ENCODE measurements around the gene GLT6D1.

GLT6D1 gene

GRCh38 chr9:135624282-135624681 is 15.1 kb downstream of the GLT6D1 start:
- Histone ChIP-seq H3K36me3 (ENCODE audit: control insufficient read depth, insufficient read depth, low read length) (no peaks in the 10 kb centered on the region), H3K27ac (ENCODE audit: insufficient read depth, low read depth, low read length, poor library complexity, severe bottlenecking) (no peak overlapping the region), H3K4me3 (ENCODE audit: insufficient read depth, low read depth, low read length) (no peak overlapping the region), H3K9me3 (ENCODE audit: control insufficient read depth, low read length) (no peaks in the 10 kb centered on the region), H3K27me3 (ENCODE audit: control insufficient read depth, insufficient read depth, low read length, poor library complexity, severe bottlenecking) (no peaks in the 10 kb centered on the region), H3K4me1 (ENCODE audit: control insufficient read depth, insufficient read depth, low read length) (no peaks in the 10 kb centered on the region)
- WGBS, 2 experiments = 92 to 95% methylated on average over 14 of the region's 14 CpGs

- no peaks in the 10 kb centered on the region for H3K36me3 ChIP-seq (ENCODE audit: control insufficient read depth, insufficient read depth, low read length)
- no peaks in the 10 kb centered on the region for H3K4me1 ChIP-seq (ENCODE audit: control insufficient read depth, insufficient read depth, low read length)
- no peaks in the 10 kb centered on the region for H3K27me3 ChIP-seq (ENCODE audit: control insufficient read depth, insufficient read depth, low read length, poor library complexity, severe bottlenecking)
- 91 to 92% methylated on average over 11 of the region's 11 CpGs for WGBS, 2 experiments
- no peak overlapping the region for H3K4me3 ChIP-seq (ENCODE audit: insufficient read depth, low read depth, low read length)
- H3K27ac ChIP-seq (ENCODE audit: insufficient read depth, low read depth, low read length, poor library complexity, severe bottlenecking) = no peak overlapping the region
- no peaks in the 10 kb centered on the region for H3K9me3 ChIP-seq (ENCODE audit: control insufficient read depth, low read length)
These were observed 16.8 kb downstream of the GLT6D1 start for GRCh38 chr9:135622415-135623020.

GRCh38 chr9:135620558-135620957 is 18.8 kb downstream of the GLT6D1 start:
- 92 to 95% methylated on average over 6 to 7 of the region's 7 CpGs for WGBS, 2 experiments
- Histone ChIP-seq H3K27ac (ENCODE audit: insufficient read depth, low read depth, low read length, poor library complexity, severe bottlenecking) (no peak overlapping the region), H3K27me3 (ENCODE audit: control insufficient read depth, insufficient read depth, low read length, poor library complexity, severe bottlenecking) (no peaks in the 10 kb centered on the region), H3K36me3 (ENCODE audit: control insufficient read depth, insufficient read depth, low read length) (no peaks in the 10 kb centered on the region), H3K4me1 (ENCODE audit: control insufficient read depth, insufficient read depth, low read length) (no peaks in the 10 kb centered on the region), H3K9me3 (ENCODE audit: control insufficient read depth, low read length) (no peaks in the 10 kb centered on the region), H3K4me3 (ENCODE audit: insufficient read depth, low read depth, low read length) (no peak overlapping the region)

GRCh38 chr9:135619599-135619886 is 19.8 kb downstream of the GLT6D1 start:
- H3K4me1 ChIP-seq (ENCODE audit: control insufficient read depth, insufficient read depth, low read length) = no peaks in the 10 kb centered on the region
- no peak overlapping the region for H3K4me3 ChIP-seq (ENCODE audit: insufficient read depth, low read depth, low read length)
- H3K27me3 ChIP-seq (ENCODE audit: control insufficient read depth, insufficient read depth, low read length, poor library complexity, severe bottlenecking) = no peaks in the 10 kb centered on the region
- H3K36me3 ChIP-seq (ENCODE audit: control insufficient read depth, insufficient read depth, low read length) = no peaks in the 10 kb centered on the region
- whole genome bisulfite sequencing, 2 experiments = 92 to 93% methylated on average over 10 of the region's 10 CpGs
- H3K27ac ChIP-seq (ENCODE audit: insufficient read depth, low read depth, low read length, poor library complexity, severe bottlenecking) = no peak overlapping the region
- H3K9me3 ChIP-seq (ENCODE audit: control insufficient read depth, low read length) = no peaks in the 10 kb centered on the region

- H3K36me3 ChIP-seq (ENCODE audit: control insufficient read depth, insufficient read depth, low read length) = no peaks in the 10 kb centered on the region
- no peaks in the 10 kb centered on the region for H3K27me3 ChIP-seq (ENCODE audit: control insufficient read depth, insufficient read depth, low read length, poor library complexity, severe bottlenecking)
- H3K4me1 ChIP-seq (ENCODE audit: control insufficient read depth, insufficient read depth, low read length) = no peaks in the 10 kb centered on the region
- no peaks in the 10 kb centered on the region for H3K9me3 ChIP-seq (ENCODE audit: control insufficient read depth, low read length)
- no peak overlapping the region for H3K27ac ChIP-seq (ENCODE audit: insufficient read depth, low read depth, low read length, poor library complexity, severe bottlenecking)
- H3K4me3 ChIP-seq (ENCODE audit: insufficient read depth, low read depth, low read length) = no peak overlapping the region
- 89 to 91% methylated on average over 8 of the region's 8 CpGs for WGBS, 2 experiments
These were observed 20.3 kb downstream of the GLT6D1 start for GRCh38 chr9:135618866-135619598.

GRCh38 chr9:135617991-135618411 is 21.3 kb downstream of the GLT6D1 start:
- Histone ChIP-seq H3K4me3 (ENCODE audit: insufficient read depth, low read depth, low read length) (no peak overlapping the region), H3K36me3 (ENCODE audit: control insufficient read depth, insufficient read depth, low read length) (no peaks in the 10 kb centered on the region), H3K4me1 (ENCODE audit: control insufficient read depth, insufficient read depth, low read length) (no peaks in the 10 kb centered on the region), H3K27me3 (ENCODE audit: control insufficient read depth, insufficient read depth, low read length, poor library complexity, severe bottlenecking) (no peaks in the 10 kb centered on the region), H3K9me3 (ENCODE audit: control insufficient read depth, low read length) (no peaks in the 10 kb centered on the region), H3K27ac (ENCODE audit: insufficient read depth, low read depth, low read length, poor library complexity, severe bottlenecking) (no peak overlapping the region)
- WGBS, 2 experiments = 84 to 87% methylated on average over 13 of the region's 13 CpGs

- no peaks in the 10 kb centered on the region for H3K4me1 ChIP-seq (ENCODE audit: control insufficient read depth, insufficient read depth, low read length)
- no peak overlapping the region for H3K4me3 ChIP-seq (ENCODE audit: insufficient read depth, low read depth, low read length)
- H3K27me3 ChIP-seq (ENCODE audit: control insufficient read depth, insufficient read depth, low read length, poor library complexity, severe bottlenecking) = no peaks in the 10 kb centered on the region
- no peaks in the 10 kb centered on the region for H3K36me3 ChIP-seq (ENCODE audit: control insufficient read depth, insufficient read depth, low read length)
- H3K9me3 ChIP-seq (ENCODE audit: control insufficient read depth, low read length) = no peaks in the 10 kb centered on the region
- H3K27ac ChIP-seq (ENCODE audit: insufficient read depth, low read depth, low read length, poor library complexity, severe bottlenecking) = no peak overlapping the region
- WGBS, 2 experiments = 89 to 93% methylated on average over 13 of the region's 13 CpGs
These were observed 21.8 kb downstream of the GLT6D1 start for GRCh38 chr9:135617538-135617900.

- no peaks in the 10 kb centered on the region for H3K27me3 ChIP-seq (ENCODE audit: control insufficient read depth, insufficient read depth, low read length, poor library complexity, severe bottlenecking)
- no peaks in the 10 kb centered on the region for H3K9me3 ChIP-seq (ENCODE audit: control insufficient read depth, low read length)
- 92 to 94% methylated on average over 34 of the region's 34 CpGs for WGBS, 2 experiments
- no peak overlapping the region for H3K27ac ChIP-seq (ENCODE audit: insufficient read depth, low read depth, low read length, poor library complexity, severe bottlenecking)
- no peaks in the 10 kb centered on the region for H3K4me1 ChIP-seq (ENCODE audit: control insufficient read depth, insufficient read depth, low read length)
- H3K36me3 ChIP-seq (ENCODE audit: control insufficient read depth, insufficient read depth, low read length) = no peaks in the 10 kb centered on the region
- no peak overlapping the region for H3K4me3 ChIP-seq (ENCODE audit: insufficient read depth, low read depth, low read length)
These were observed 22.5 kb downstream of the GLT6D1 start for GRCh38 chr9:135616619-135617537.

GRCh38 chr9:135615666-135616618 is 23.4 kb downstream of the GLT6D1 start:
- 85 to 87% methylated on average over 31 of the region's 31 CpGs for WGBS, 2 experiments
- Histone ChIP-seq H3K4me1 (ENCODE audit: control insufficient read depth, insufficient read depth, low read length) (no peaks in the 10 kb centered on the region), H3K4me3 (ENCODE audit: insufficient read depth, low read depth, low read length) (no peak overlapping the region), H3K9me3 (ENCODE audit: control insufficient read depth, low read length) (no peaks in the 10 kb centered on the region), H3K36me3 (ENCODE audit: control insufficient read depth, insufficient read depth, low read length) (no peaks in the 10 kb centered on the region), H3K27ac (ENCODE audit: insufficient read depth, low read depth, low read length, poor library complexity, severe bottlenecking) (no peak overlapping the region), H3K27me3 (ENCODE audit: control insufficient read depth, insufficient read depth, low read length, poor library complexity, severe bottlenecking) (no peaks in the 10 kb centered on the region)

All from ectodermal cell (in vitro differentiated cells).